T-helper 2 cell treated with Interferon-gamma antibody and Interleukin-4, amounts not matched to agents 100 ng/mL and 5 ng/mL, for 36 hours (primary cell): ENCODE data around the gene ELL. TPM values are rescaled to one million over a fixed set of nuclear protein-coding genes. Genes with fewer than 3 reads are reported as not detected.

Source experiments
- intact Hi-C: fragments of 100-400 bp; cut with micrococcal nuclease; formaldehyde crosslinking; loops from one replicate; pipeline ENCODE4 v1.15.1; 2023
- total RNA-seq: library from RNA; stranded (reverse); gene quantifications from 2 replicates; pipeline ENCODE4 v1.2.3, GENCODE V29; 2022

Gene ELL
- total RNA-seq, 1 donor from 2014 or later: 23.3 TPM

- intact Hi-C loops: loop anchor here (5.0 kb wide), 1 partner anchor 397 kb away; no protein-coding TSS in a partner anchor
These were observed 71.6 kb downstream of the ELL start for GRCh38 chr19:18450021-18450930.

- intact Hi-C loops: no loop called here
These were observed 72.3 kb downstream of the ELL start for GRCh38 chr19:18449552-18449951.

- intact Hi-C loops: no loop called here
These were observed 75.0 kb downstream of the ELL start for GRCh38 chr19:18446811-18447359.

- intact Hi-C loops: no loop called here
These were observed 75.6 kb downstream of the ELL start for GRCh38 chr19:18446145-18446810.

- intact Hi-C loops: no loop called here
These were observed 76.5 kb downstream of the ELL start for GRCh38 chr19:18445262-18445948.

- intact Hi-C loops: no loop called here
These were observed 77.4 kb downstream of the ELL start for GRCh38 chr19:18444513-18444912.

- intact Hi-C loops: no loop called here
These were observed 78.0 kb downstream of the ELL start for GRCh38 chr19:18443831-18444230.

GRCh38 chr19:18443406-18443805, 78.5 kb downstream of the ELL start:
- intact Hi-C loops: no loop called here

- intact Hi-C loops: no loop called here
These were observed 78.9 kb downstream of the ELL start for GRCh38 chr19:18442941-18443340.

GRCh38 chr19:18441804-18442788, 79.8 kb downstream of the ELL start:
- intact Hi-C loops: no loop called here

GRCh38 chr19:18440936-18441803, 80.7 kb downstream of the ELL start:
- intact Hi-C loops: no loop called here

- intact Hi-C loops: no loop called here
These were observed 81.4 kb downstream of the ELL start for GRCh38 chr19:18440415-18440877.

- intact Hi-C loops: no loop called here
These were observed 82.0 kb downstream of the ELL start for GRCh38 chr19:18439910-18440237.

- intact Hi-C loops: no loop called here
These were observed 82.6 kb downstream of the ELL start for GRCh38 chr19:18439025-18439909.

- intact Hi-C loops: no loop called here
These were observed 83.4 kb downstream of the ELL start for GRCh38 chr19:18438331-18439024.

GRCh38 chr19:18437491-18438330, 84.2 kb downstream of the ELL start, which contains the start of gene ISYNA1:
Gene ISYNA1 (minus strand): TSS chr19:18438133. CDS start chr19:18437979, 154 bp downstream.
- intact Hi-C loops: no loop called here
